Mucosa of descending colon (tissue), 3 donors: ENCODE measurements around the gene RELN. TPM values are rescaled to one million over a fixed set of nuclear protein-coding genes. Genes with fewer than 3 reads are reported as not detected.

ENCODE experiments used
- ATAC-seq: fragments of 200-7000 bp; cut with Tn5 transposase; one replicate; pipeline ENCODE4 v1.9.1; 2020; ENCODE audit warnings: mild to moderate bottlenecking, moderate library complexity
- DNase-seq, 3 donors: peaks; one replicate each; pipeline ENCODE4 v3.0.0-alpha.2; 2020
- H3K36me3 ChIP-seq: fragments of 200-600 bp; one replicate; pipeline ENCODE4 v1.8.0; 2021; ENCODE audit warnings: low read depth, mild to moderate bottlenecking
- H3K4me1 ChIP-seq: fragments of 200-600 bp; one replicate; pipeline ENCODE4 v1.8.0; 2021; ENCODE audit warnings: low read depth, mild to moderate bottlenecking
- H3K4me3 ChIP-seq: fragments of 200-600 bp; one replicate; pipeline ENCODE4 v1.8.0; 2021; ENCODE audit warnings: mild to moderate bottlenecking
- H3K9me3 ChIP-seq: fragments of 200-600 bp; one replicate; pipeline ENCODE4 v1.8.0; 2021; ENCODE audit warnings: mild to moderate bottlenecking
- CTCF ChIP-seq: fragments of 200-600 bp; IDR thresholded peaks from one replicate; pipeline ENCODE4 v1.8.0; 2022; ENCODE audit warnings: antibody characterized with exemption, mild to moderate bottlenecking
- intact Hi-C, 2 donors: fragments of 100-400 bp; cut with DNase I in 1 of 2; cut with micrococcal nuclease in 1 of 2; formaldehyde crosslinking; loops; one replicate each; pipeline versions ENCODE4 v1.11.0 to v1.11.1; 2022; cut with DNase I, micrococcal nuclease
- total RNA-seq, 3 donors: library from RNA; stranded (reverse); fragmentation: NEBNext Ultra II Directional in 2 of 3; extraction: Animal tissue kit (Norgen Biotek cat#: 25700) in 2 of 3; gene quantifications; one replicate each; pipeline versions ENCODE4 v1.2.1 to v1.2.4, GENCODE V29; 2021 to 2023
- donor health status: DM: no; HTN: no; CAD: no; lungs with moderate emphysema.
- donor health status: DM: no; HTN: no; CAD: no.
- donor health status: DM: no; HTN: yes; CAD: no.

RELN gene
- total RNA-seq, 3 donors from 2014 or later: 1.1 to 4.4 (median 2.4) TPM

GRCh38 chr7:103888603-103889153 is 100.8 kb downstream of the RELN start:
- Histone ChIP-seq H3K9me3 (no peaks in the 10 kb centered on the region), H3K36me3 (no peaks in the 10 kb centered on the region), H3K4me1 (no peaks in the 10 kb centered on the region), H3K4me3 (no peak overlapping the region)
- ATAC-seq (no peak), DNase-seq (no peak)
- intact Hi-C loops: no loop called here
- no peak for TF ChIP-seq CTCF

GRCh38 chr7:103887853-103888602 is 101.4 kb downstream of the RELN start:
- Histone ChIP-seq H3K4me3 (no peak overlapping the region), H3K4me1 (no peaks in the 10 kb centered on the region), H3K36me3 (no peaks in the 10 kb centered on the region), H3K9me3 (no peaks in the 10 kb centered on the region)
- TF ChIP-seq CTCF: no peak
- no peak for ATAC-seq
- intact Hi-C loops: no loop called here
- DNase-seq: no peak

- H3K4me3 ChIP-seq: no peak overlapping the region
- no peaks in the 10 kb centered on the region for H3K4me1 ChIP-seq
- TF ChIP-seq CTCF: no peak
- DNase-seq (no peak), ATAC-seq (no peak)
- no peaks in the 10 kb centered on the region for H3K9me3 ChIP-seq
- H3K36me3 ChIP-seq: no peaks in the 10 kb centered on the region
- intact Hi-C loops: no loop called here
These were observed 102.4 kb downstream of the RELN start for GRCh38 chr7:103887050-103887449.

- Histone ChIP-seq H3K4me3 (no peak overlapping the region), H3K4me1 (no peaks in the 10 kb centered on the region), H3K36me3 (no peaks in the 10 kb centered on the region), H3K9me3 (no peaks in the 10 kb centered on the region)
- intact Hi-C loops: no loop called here
- ATAC-seq (no peak), DNase-seq (no peak)
- no peak for TF ChIP-seq CTCF
These were observed 109.4 kb downstream of the RELN start for GRCh38 chr7:103879928-103880600.

GRCh38 chr7:103879411-103879810 is 110.0 kb downstream of the RELN start:
- no peaks in the 10 kb centered on the region for H3K4me1 ChIP-seq
- no peak for TF ChIP-seq CTCF
- H3K9me3 ChIP-seq: no peaks in the 10 kb centered on the region
- DNase-seq: no peak
- no peak overlapping the region for H3K4me3 ChIP-seq
- no peaks in the 10 kb centered on the region for H3K36me3 ChIP-seq
- no peak for ATAC-seq
- intact Hi-C loops: no loop called here
